Prostate gland (tissue), 2 donors: ENCODE results near the gene CTDNEP1. TPM values are rescaled to one million over a fixed set of nuclear protein-coding genes. Genes with fewer than 3 reads are reported as not detected.
A peak's percentile ranks its signal among the peaks of the same experiment; 100 is the strongest.

Experiments used
- DNase-seq: peaks from one replicate; pipeline ENCODE4 v3.0.0-alpha.2; 2019; ENCODE audit warnings: low spot score
- H3K27ac ChIP-seq, 2 donors: fragments of 200-600 bp; sonication (generic); 2 replicates each; pipeline ENCODE4 v1.5.1; 2017 to 2019
- H3K27me3 ChIP-seq: fragments of 200-600 bp; sonication (generic); replicated peaks from 2 replicates; pipeline ENCODE4 v1.5.1; 2019; ENCODE audit not compliant: insufficient read depth
- H3K36me3 ChIP-seq, 2 donors: fragments of 200-600 bp; sonication (generic); 1 replicate in 1 of 2; 2 replicates in 1 of 2; pipeline versions ENCODE4 v1.5.1 to v1.8.1; 2017 to 2019
- H3K4me1 ChIP-seq: fragments of 200-600 bp; sonication (generic); replicated peaks from 2 replicates; pipeline ENCODE4 v1.5.1; 2019
- H3K4me3 ChIP-seq, 2 donors: fragments of 200-600 bp; sonication (generic); 2 replicates each; pipeline ENCODE4 v1.5.1; 2017 to 2019
- H3K9me3 ChIP-seq: fragments of 200-600 bp; sonication (generic); 2 replicates; pipeline ENCODE4 v1.5.1; 2017
- POLR2A ChIP-seq: fragments of 450-650 bp; IDR thresholded peaks from one replicate; pipeline ENCODE4 v1.6.1; 2016; ENCODE audit warnings: antibody characterized with exemption, mild to moderate bottlenecking
- POLR2AphosphoS5 ChIP-seq: sonication (generic); formaldehyde crosslinking; IDR thresholded peaks from one replicate; pipeline ENCODE4 v1.6.1; 2017; ENCODE audit warnings: antibody characterized with exemption
- WGBS: methylation state at CpG from one replicate; pipeline ENCODE4 v1.1.5; 2018; 5-methylcytosine and 5-hydroxymethylcytosine counted together
- intact Hi-C: fragments of 100-400 bp; cut with DNase I; formaldehyde crosslinking; loops from one replicate; pipeline ENCODE4 v1.14.2; 2022
- total RNA-seq, 2 donors: library from RNA; depleted of rRNA; stranded (reverse); fragments of >200 nt; gene quantifications; one replicate each; pipeline ENCODE4 v1.1.0, GENCODE V29; 2016
- TF ChIP-seq, protein P1 (sequence below), 4 experiments: fragments of 200-600 bp in 2 of 4; fragments of 450-650 bp in 2 of 4; sonication (generic) in 2 of 4; IDR thresholded peaks; 1 replicate in 3 of 4; 2 replicates in 1 of 4; pipeline ENCODE4 v1.5.1; 2016 to 2019; ENCODE audit warnings: antibody characterized with exemption in 4 of 4, mild to moderate bottlenecking in 2 of 4, moderate library complexity in 2 of 4

Gene CTDNEP1
- total RNA-seq, 2 donors from 2014 or later, result 61.2 to 107 TPM

DNA sequence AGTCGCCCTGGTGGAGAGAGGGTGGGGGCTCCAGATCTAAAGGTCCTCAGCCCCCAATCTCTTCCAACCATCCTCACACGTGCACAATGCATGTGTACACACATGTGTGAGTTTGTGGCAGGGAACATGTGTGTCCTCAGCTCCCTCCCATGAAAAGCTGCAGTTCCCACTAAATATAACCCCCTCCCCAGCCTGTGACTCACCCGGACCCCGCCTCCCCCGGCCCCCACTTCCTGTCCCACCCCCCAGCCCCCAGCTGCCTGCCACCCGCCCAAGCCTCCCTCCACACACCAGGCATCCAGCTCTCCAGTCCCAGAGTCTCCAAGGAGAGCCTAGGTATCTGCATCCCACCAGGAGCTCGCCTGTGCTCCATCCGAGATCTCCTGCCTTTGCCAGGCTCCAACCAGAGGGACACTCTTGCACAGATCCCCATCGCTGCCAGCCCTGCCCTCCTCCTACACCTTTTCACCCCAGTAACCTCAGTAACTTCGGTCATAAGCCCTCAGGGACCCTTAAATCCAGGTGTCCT is 35.8 kb downstream of the CTDNEP1 start:
- Histone ChIP-seq H3K27ac (peak overlapping the region; percentile 49 to 67), H3K4me3 (no peak overlapping the region), H3K36me3 (no peaks in the 10 kb centered on the region), H3K9me3 (no peaks in the 10 kb centered on the region), H3K27me3 (no peaks in the 10 kb centered on the region), H3K4me1 (peaks cover 10% of the 10 kb centered on the region)
- no peak for TF ChIP-seq POLR2AphosphoS5
- TF ChIP-seq POLR2A, result no peak
- TF ChIP-seq, protein P1, sequence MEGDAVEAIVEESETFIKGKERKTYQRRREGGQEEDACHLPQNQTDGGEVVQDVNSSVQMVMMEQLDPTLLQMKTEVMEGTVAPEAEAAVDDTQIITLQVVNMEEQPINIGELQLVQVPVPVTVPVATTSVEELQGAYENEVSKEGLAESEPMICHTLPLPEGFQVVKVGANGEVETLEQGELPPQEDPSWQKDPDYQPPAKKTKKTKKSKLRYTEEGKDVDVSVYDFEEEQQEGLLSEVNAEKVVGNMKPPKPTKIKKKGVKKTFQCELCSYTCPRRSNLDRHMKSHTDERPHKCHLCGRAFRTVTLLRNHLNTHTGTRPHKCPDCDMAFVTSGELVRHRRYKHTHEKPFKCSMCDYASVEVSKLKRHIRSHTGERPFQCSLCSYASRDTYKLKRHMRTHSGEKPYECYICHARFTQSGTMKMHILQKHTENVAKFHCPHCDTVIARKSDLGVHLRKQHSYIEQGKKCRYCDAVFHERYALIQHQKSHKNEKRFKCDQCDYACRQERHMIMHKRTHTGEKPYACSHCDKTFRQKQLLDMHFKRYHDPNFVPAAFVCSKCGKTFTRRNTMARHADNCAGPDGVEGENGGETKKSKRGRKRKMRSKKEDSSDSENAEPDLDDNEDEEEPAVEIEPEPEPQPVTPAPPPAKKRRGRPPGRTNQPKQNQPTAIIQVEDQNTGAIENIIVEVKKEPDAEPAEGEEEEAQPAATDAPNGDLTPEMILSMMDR (IDR thresholded peaks at IDR 0.05), result no peak
- DNase-seq, result no peak
- 17% methylated on average over 10 of the region's 10 CpGs for WGBS
- intact Hi-C loops, result no loop called here

DNA sequence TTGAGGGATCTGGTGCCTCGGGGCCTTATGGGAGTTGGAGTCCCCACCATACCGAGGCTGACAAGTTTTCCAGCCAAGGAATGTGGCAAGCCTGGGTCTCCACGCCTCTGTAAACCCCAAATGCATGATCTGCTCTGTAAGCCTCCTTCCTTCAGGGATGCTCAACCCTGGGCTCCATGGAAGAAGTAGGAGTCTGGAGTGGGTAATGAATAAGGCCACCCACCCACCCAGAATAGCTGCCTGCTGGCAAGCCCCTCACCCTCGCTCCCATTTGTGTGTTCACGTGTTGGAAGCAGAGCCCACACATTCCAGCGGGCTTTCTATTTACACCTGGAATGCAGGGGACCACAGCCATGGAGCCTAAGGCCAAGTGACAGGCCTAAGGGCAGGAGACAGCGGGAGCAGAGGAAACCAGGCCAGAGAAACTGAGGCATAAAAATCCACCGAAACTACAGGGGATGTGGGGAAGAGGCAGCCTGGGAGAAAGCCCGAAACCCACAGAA is 36.3 kb downstream of the CTDNEP1 start:
- intact Hi-C loops, result no loop called here
- no peak overlapping the region for H3K4me3 ChIP-seq

GRCh38 chr17:7214300-7215135 is 37.0 kb downstream of the CTDNEP1 start:
- Histone ChIP-seq H3K27me3 (no peaks in the 10 kb centered on the region), H3K4me1 (peaks cover 8% of the 10 kb centered on the region), H3K4me3 (peak overlapping the region; percentile 26 to 34), H3K27ac (peak overlapping the region; percentile 25 to 67), H3K9me3 (no peaks in the 10 kb centered on the region), H3K36me3 (no peaks in the 10 kb centered on the region)
- under 1% methylated on average over 45 of the region's 45 CpGs for WGBS
- intact Hi-C loops, result no loop called here
- DNase-seq, result peak; percentile 95
- no peak for TF ChIP-seq POLR2A
- TF ChIP-seq, protein P1 (IDR thresholded peaks at IDR 0.05), result peak in 3 of 4 experiments; percentile 18 to 61 (median 52)
- peak; percentile 85 for TF ChIP-seq POLR2AphosphoS5

More for the DNA sequence above, 36.3 kb downstream of the CTDNEP1 start:
- Histone ChIP-seq H3K4me1 (peaks cover 8% of the 10 kb centered on the region), H3K27ac (peak overlapping the region; percentile 49 to 67), H3K36me3 (no peaks in the 10 kb centered on the region), H3K27me3 (no peaks in the 10 kb centered on the region), H3K9me3 (no peaks in the 10 kb centered on the region)
- no peak for DNase-seq
- WGBS, result 22% methylated on average over 9 of the region's 9 CpGs
- TF ChIP-seq, protein P1 (IDR thresholded peaks at IDR 0.05), result no peak
- peak; percentile 87 for TF ChIP-seq POLR2AphosphoS5
- TF ChIP-seq POLR2A, result no peak

- intact Hi-C loops, result no loop called here
- H3K4me3 ChIP-seq, result peak overlapping the region; percentile 26 to 34
- TF ChIP-seq, protein P1 (IDR thresholded peaks at IDR 0.05), result peak in 1 of 4 experiments; percentile 31
- TF ChIP-seq POLR2AphosphoS5 (no peak), POLR2A (no peak)
- no peaks in the 10 kb centered on the region for H3K36me3 ChIP-seq
- H3K27me3 ChIP-seq, result no peaks in the 10 kb centered on the region
- 6% methylated on average over 15 of the region's 15 CpGs for WGBS
- no peak overlapping the region for H3K27ac ChIP-seq
- no peaks in the 10 kb centered on the region for H3K9me3 ChIP-seq
- peaks cover 8% of the 10 kb centered on the region for H3K4me1 ChIP-seq
- DNase-seq, result peak; percentile 43
These were observed 37.6 kb downstream of the CTDNEP1 start for GRCh38 chr17:7213895-7214299.
